ENCODE results near the gene CHGA.

Gene CHGA

DNA sequence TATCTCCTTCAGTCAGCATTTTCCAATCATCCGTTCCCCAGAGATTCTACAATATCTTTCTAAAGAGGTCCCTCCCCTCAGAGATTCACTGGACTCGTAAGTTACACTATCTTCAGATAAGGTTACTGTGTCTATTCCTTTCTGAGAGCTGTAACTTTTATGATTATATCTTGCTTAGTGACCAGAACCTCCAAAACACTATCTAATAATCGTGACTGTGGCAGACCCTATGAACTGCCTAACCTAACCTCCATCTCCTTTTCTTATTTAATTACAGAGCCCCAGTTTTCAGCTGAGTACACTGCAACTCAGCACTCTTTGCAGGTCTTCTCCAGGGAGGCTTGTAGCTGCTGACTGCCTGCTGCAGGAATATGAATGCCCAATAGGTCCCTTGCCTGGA, 38.5 kb upstream of the CHGA start:
- Histone ChIP-seq H3K27me3 (ENCODE audit: insufficient read depth, poor library complexity, severe bottlenecking) (peaks cover 5% of the 10 kb centered on the region), H3K4me3 (replicated peaks; ENCODE audit: insufficient read depth, low read length) (no peak overlapping the region), H3K27ac (replicated peaks) (no peak overlapping the region)
- no peak for DNase-seq (ENCODE audit: low read depth in 1 of 2, low spot score in 1 of 2)
- TF ChIP-seq, protein P1, sequence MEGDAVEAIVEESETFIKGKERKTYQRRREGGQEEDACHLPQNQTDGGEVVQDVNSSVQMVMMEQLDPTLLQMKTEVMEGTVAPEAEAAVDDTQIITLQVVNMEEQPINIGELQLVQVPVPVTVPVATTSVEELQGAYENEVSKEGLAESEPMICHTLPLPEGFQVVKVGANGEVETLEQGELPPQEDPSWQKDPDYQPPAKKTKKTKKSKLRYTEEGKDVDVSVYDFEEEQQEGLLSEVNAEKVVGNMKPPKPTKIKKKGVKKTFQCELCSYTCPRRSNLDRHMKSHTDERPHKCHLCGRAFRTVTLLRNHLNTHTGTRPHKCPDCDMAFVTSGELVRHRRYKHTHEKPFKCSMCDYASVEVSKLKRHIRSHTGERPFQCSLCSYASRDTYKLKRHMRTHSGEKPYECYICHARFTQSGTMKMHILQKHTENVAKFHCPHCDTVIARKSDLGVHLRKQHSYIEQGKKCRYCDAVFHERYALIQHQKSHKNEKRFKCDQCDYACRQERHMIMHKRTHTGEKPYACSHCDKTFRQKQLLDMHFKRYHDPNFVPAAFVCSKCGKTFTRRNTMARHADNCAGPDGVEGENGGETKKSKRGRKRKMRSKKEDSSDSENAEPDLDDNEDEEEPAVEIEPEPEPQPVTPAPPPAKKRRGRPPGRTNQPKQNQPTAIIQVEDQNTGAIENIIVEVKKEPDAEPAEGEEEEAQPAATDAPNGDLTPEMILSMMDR (IDR thresholded peaks at IDR 0.05; ENCODE audit: insufficient read depth, low read length): no peak

DNA sequence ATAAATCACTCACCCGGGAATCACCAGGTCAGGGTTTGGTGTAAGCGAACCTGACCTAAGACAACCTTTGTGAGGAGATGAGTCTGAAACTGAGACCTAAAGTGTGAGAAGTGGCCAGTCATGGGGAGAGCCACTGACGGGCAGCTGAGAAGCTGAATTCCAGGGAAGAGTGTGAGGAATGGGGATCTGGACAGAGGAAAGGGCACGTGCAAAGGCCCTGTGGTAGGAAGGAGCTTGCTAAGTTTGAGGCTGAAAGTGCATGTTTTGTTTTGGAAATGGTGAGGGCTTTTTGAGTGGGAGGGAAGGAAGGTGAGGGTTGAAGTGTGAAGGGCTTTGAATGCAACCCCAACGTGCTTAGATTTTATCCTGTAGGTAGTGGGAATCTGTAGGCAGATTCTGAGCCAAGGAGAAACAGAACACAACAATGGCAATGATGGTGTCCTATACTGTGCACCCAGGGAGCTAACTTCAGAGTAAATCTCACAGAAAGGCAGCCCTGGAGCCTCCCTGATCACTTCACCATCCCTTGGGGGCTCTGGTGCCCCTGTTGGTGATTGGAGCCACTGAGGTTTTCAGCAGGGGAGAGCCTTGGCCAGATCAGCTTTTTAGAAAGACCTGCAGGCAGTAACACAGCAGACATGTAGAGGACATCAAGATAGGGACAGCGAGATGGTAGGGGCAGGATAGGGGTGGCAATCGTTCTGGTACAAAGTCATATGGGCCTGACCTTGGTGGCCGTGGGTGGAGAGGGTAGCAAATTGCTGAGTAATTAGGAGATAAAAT, 37.5 kb upstream of the CHGA start:
- H3K27ac ChIP-seq (replicated peaks): no peak overlapping the region
- peaks cover 3% of the 10 kb centered on the region for H3K27me3 ChIP-seq (ENCODE audit: insufficient read depth, poor library complexity, severe bottlenecking)
- TF ChIP-seq, protein P1 (IDR thresholded peaks at IDR 0.05; ENCODE audit: insufficient read depth, low read length): no peak
- TF ChIP-seq SPI1 (IDR thresholded peaks at IDR 0.05; ENCODE audit: borderline replicate concordance, low read depth): no peak
- TF ChIP-seq, protein P2, sequence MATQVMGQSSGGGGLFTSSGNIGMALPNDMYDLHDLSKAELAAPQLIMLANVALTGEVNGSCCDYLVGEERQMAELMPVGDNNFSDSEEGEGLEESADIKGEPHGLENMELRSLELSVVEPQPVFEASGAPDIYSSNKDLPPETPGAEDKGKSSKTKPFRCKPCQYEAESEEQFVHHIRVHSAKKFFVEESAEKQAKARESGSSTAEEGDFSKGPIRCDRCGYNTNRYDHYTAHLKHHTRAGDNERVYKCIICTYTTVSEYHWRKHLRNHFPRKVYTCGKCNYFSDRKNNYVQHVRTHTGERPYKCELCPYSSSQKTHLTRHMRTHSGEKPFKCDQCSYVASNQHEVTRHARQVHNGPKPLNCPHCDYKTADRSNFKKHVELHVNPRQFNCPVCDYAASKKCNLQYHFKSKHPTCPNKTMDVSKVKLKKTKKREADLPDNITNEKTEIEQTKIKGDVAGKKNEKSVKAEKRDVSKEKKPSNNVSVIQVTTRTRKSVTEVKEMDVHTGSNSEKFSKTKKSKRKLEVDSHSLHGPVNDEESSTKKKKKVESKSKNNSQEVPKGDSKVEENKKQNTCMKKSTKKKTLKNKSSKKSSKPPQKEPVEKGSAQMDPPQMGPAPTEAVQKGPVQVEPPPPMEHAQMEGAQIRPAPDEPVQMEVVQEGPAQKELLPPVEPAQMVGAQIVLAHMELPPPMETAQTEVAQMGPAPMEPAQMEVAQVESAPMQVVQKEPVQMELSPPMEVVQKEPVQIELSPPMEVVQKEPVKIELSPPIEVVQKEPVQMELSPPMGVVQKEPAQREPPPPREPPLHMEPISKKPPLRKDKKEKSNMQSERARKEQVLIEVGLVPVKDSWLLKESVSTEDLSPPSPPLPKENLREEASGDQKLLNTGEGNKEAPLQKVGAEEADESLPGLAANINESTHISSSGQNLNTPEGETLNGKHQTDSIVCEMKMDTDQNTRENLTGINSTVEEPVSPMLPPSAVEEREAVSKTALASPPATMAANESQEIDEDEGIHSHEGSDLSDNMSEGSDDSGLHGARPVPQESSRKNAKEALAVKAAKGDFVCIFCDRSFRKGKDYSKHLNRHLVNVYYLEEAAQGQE (IDR thresholded peaks at IDR 0.05; ENCODE audit: insufficient replicate concordance, low read depth): no peak
- no peak for TF ChIP-seq POLR2AphosphoS5 (IDR thresholded peaks at IDR 0.05; ENCODE audit: low read depth)
- no peak for TF ChIP-seq GABPA (IDR thresholded peaks at IDR 0.05; ENCODE audit: low read depth)
- no peak for DNase-seq (ENCODE audit: low read depth in 1 of 2, low spot score in 1 of 2)
- H3K4me3 ChIP-seq (replicated peaks; ENCODE audit: insufficient read depth, low read length): no peak overlapping the region

DNA sequence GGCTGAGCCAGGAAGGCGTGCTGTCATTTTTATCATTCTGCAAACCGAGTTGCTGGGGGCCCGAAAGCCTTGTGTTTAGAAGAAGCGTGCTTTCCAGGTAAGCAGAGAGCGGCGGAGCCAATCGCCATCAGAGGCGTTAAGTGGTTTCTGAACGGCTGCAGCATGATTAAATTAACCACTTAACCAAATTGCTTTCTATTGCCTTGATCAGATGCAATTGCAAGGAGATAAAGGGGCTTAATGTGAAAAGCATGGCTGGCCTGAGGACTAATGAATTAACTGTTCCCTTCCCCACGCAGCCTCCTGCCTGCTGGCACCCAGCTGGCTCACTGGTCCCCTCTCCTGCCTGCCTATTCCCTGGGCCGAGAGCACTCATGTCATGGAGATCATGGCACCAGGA, 36.6 kb upstream of the CHGA start:
- Histone ChIP-seq H3K27ac (replicated peaks) (no peak overlapping the region), H3K27me3 (ENCODE audit: insufficient read depth, poor library complexity, severe bottlenecking) (no peaks in the 10 kb centered on the region), H3K4me3 (replicated peaks; ENCODE audit: insufficient read depth, low read length) (no peak overlapping the region)
- TF ChIP-seq, protein P2 (IDR thresholded peaks at IDR 0.05; ENCODE audit: insufficient replicate concordance, low read depth): no peak
- TF ChIP-seq, protein P1 (IDR thresholded peaks at IDR 0.05; ENCODE audit: insufficient read depth, low read length): no peak
- TF ChIP-seq GABPA (IDR thresholded peaks at IDR 0.05; ENCODE audit: low read depth) (no peak), SPI1 (IDR thresholded peaks at IDR 0.05; ENCODE audit: borderline replicate concordance, low read depth) (no peak), POLR2AphosphoS5 (IDR thresholded peaks at IDR 0.05; ENCODE audit: low read depth) (no peak)
- no peak for DNase-seq (ENCODE audit: low read depth in 1 of 2, low spot score in 1 of 2)

DNA sequence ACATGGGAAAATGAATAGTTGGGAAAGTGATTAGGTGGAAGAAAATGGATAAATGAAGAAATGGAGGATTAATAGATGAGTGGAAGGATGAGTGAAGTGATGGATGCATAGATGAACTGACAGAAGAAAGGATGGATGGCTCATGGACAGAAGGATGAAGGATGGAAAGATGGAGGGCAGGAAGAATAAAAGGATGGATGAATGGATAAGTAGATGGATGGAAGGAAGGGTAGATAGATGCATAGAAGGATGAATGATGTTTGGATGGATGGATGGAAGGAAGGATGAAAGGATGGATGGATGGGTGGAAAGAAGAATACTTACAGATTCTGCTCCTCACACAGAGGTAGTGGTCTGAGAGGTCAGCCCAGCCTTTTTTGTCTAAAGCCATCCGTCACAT, 35.8 kb upstream of the CHGA start:
- Histone ChIP-seq H3K27ac (replicated peaks) (no peak overlapping the region), H3K27me3 (ENCODE audit: insufficient read depth, poor library complexity, severe bottlenecking) (no peaks in the 10 kb centered on the region)
- no peak for TF ChIP-seq GABPA (IDR thresholded peaks at IDR 0.05; ENCODE audit: low read depth)
- TF ChIP-seq SPI1 (IDR thresholded peaks at IDR 0.05; ENCODE audit: borderline replicate concordance, low read depth): no peak
- TF ChIP-seq, protein P1 (IDR thresholded peaks at IDR 0.05; ENCODE audit: insufficient read depth, low read length): no peak
- TF ChIP-seq, protein P2 (IDR thresholded peaks at IDR 0.05; ENCODE audit: insufficient replicate concordance, low read depth): no peak
- no peak for TF ChIP-seq POLR2AphosphoS5 (IDR thresholded peaks at IDR 0.05; ENCODE audit: low read depth)

More for the DNA sequence above, 35.8 kb upstream of the CHGA start:
- H3K4me3 ChIP-seq (replicated peaks; ENCODE audit: insufficient read depth, low read length): no peak overlapping the region
- no peak for DNase-seq (ENCODE audit: low read depth in 1 of 2, low spot score in 1 of 2)

All from HL-60 (cell line).